ENCODE data around the gene SLC9B2. TPM values are rescaled to one million over a fixed set of nuclear protein-coding genes. Genes with fewer than 3 reads are reported as not detected.

Gene SLC9B2
- total RNA-seq, 1 donor from 2014 or later = 23.3 TPM

DNA sequence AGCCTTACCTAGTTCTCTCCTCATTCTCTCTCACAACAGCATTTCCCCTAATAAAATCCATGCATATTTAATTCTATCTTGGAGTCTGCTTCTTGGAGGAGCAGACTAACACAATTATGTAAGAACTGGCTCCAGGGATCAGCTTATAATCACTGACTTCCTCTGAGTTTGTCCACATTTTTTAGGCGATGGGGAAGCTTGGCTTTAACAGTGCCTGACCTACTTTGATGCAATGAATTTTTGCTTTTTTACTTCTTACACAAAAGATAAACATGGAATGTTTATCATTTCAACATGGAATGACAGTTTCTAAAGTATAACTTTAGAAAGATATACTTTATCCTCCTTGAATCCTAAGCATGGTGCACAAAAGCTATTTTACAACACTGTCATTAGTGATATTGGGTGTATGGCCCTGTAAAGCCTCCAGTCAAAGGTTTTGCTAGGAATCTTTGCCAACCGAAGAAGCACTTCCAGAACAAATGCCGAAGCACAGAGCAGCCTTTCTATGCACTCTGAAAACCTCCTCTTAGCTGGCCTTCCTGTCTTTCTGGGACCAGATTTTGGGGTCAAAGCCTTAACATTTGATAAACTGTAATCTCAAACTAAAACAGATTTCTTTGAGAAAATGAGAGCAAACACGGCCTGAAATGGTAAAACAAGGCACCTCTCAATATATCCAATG is 22.3 kb upstream of the SLC9B2 start:
- TF ChIP-seq POLR2AphosphoS5 (IDR thresholded peaks at IDR 0.05; ENCODE audit: insufficient read depth in 1 of 2, low read depth in 1 of 2) (no peak), CTCF (IDR thresholded peaks at IDR 0.05) (no peak), POLR2A (IDR thresholded peaks at IDR 0.05) (no peak)
- intact Hi-C loops (cut with DNase I) = loop anchor here (10.0 kb wide), 1 partner anchor 654 kb away; no protein-coding TSS in a partner anchor
- H3K27ac ChIP-seq = peak overlapping the region; percentile 85
- peaks cover 21% of the 10 kb centered on the region for H3K4me1 ChIP-seq
- H3K4me3 ChIP-seq = peak overlapping the region; percentile 28 to 56
- no peaks in the 10 kb centered on the region for H3K9me3 ChIP-seq
- H3K27me3 ChIP-seq = no peaks in the 10 kb centered on the region
- no peaks in the 10 kb centered on the region for H3K36me3 ChIP-seq
- DNase-seq (ENCODE audit: extremely low spot score in 2 of 2) = no peak

DNA sequence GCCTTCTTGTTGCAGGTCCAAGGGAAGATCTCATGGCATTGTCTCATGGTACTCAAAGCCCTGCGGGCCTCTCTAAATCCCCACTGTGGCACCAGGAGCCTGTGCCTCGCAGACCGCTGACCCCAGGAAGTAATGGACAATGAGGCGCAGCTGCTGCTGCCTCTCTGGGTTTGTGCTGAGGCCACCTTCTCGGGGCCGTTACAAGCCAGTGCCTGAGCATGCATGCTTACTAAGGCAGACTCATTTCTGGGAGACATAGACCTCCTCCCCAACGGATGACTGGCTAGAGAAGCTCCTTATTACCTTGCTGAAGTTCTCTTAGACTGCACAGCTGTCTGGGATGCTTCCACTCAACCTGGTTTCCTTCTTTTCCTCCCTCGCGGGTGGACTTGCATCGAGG is 21.8 kb upstream of the SLC9B2 start:
- intact Hi-C loops (cut with DNase I) = loop anchor here (10.0 kb wide), 1 partner anchor 654 kb away; no protein-coding TSS in a partner anchor
- H3K27ac ChIP-seq = peak overlapping the region; percentile 85
- no peak for TF ChIP-seq CTCF (IDR thresholded peaks at IDR 0.05)
- TF ChIP-seq POLR2A (IDR thresholded peaks at IDR 0.05) = no peak
- no peak for TF ChIP-seq POLR2AphosphoS5 (IDR thresholded peaks at IDR 0.05; ENCODE audit: insufficient read depth in 1 of 2, low read depth in 1 of 2)
- peak overlapping the region; percentile 28 to 56 for H3K4me3 ChIP-seq
- DNase-seq (ENCODE audit: extremely low spot score in 2 of 2) = no peak
- peaks cover 21% of the 10 kb centered on the region for H3K4me1 ChIP-seq
- H3K27me3 ChIP-seq = no peaks in the 10 kb centered on the region
- no peaks in the 10 kb centered on the region for H3K9me3 ChIP-seq
- H3K36me3 ChIP-seq = no peaks in the 10 kb centered on the region

DNA sequence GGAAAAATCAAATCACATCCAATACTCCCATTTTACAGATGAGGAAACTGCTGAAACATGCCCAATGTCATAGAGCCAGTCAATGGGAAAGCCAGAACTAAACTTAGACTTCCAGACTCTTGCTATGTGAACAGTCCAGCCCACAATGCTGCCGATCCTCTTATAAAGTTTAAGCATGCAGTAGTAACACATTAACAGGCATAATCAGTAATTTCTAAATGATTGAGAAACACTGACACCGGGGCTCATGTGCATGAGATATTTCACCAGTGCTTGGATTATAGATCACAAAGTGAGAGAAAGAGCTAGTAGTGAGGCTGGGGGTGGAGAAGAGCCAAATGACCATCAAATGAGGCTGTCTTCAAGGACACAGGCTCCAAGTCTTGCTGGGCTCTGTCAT is 20.6 kb upstream of the SLC9B2 start:
- Histone ChIP-seq H3K36me3 (no peaks in the 10 kb centered on the region), H3K9me3 (no peaks in the 10 kb centered on the region), H3K27ac (no peak overlapping the region), H3K4me3 (no peak overlapping the region), H3K4me1 (peaks cover 21% of the 10 kb centered on the region), H3K27me3 (no peaks in the 10 kb centered on the region)
- intact Hi-C loops (cut with DNase I) = loop anchor here (10.0 kb wide), 1 partner anchor 652 kb away; no protein-coding TSS in a partner anchor
- TF ChIP-seq CTCF (IDR thresholded peaks at IDR 0.05) (no peak), POLR2AphosphoS5 (IDR thresholded peaks at IDR 0.05; ENCODE audit: insufficient read depth in 1 of 2, low read depth in 1 of 2) (no peak)
- DNase-seq (ENCODE audit: extremely low spot score in 2 of 2) = no peak

DNA sequence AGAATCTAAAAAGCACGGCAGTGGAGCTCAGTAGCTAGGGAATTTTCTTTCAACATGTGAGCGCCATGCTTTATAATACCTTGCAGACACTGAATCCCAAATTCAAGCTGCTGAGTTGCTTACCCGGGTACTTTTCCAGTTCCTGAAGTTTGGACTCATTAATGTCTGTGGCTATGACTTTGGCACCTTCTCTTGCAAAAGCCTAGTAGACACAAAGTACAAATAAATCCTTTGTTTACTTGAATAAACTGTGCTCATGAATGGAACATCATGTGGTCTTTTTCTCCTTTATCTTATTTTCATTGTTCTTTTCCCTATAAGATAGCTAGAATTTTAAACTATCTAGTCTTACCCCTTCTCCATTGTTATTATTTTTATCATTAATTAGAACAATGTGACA is 18.5 kb upstream of the SLC9B2 start:
- H3K4me1 ChIP-seq = peaks cover 21% of the 10 kb centered on the region
- H3K4me3 ChIP-seq = no peak overlapping the region
- H3K27me3 ChIP-seq = no peaks in the 10 kb centered on the region
- no peaks in the 10 kb centered on the region for H3K9me3 ChIP-seq
- intact Hi-C loops (cut with DNase I) = loop anchor here (10.0 kb wide), 1 partner anchor 650 kb away; no protein-coding TSS in a partner anchor
- no peak for DNase-seq (ENCODE audit: extremely low spot score in 2 of 2)
- TF ChIP-seq POLR2AphosphoS5 (IDR thresholded peaks at IDR 0.05; ENCODE audit: insufficient read depth in 1 of 2, low read depth in 1 of 2) (no peak), POLR2A (IDR thresholded peaks at IDR 0.05) (no peak), CTCF (IDR thresholded peaks at IDR 0.05) (no peak)
- H3K36me3 ChIP-seq = peaks cover 0 to 14% of the 10 kb centered on the region in 2 donors
- H3K27ac ChIP-seq = no peak overlapping the region

DNA sequence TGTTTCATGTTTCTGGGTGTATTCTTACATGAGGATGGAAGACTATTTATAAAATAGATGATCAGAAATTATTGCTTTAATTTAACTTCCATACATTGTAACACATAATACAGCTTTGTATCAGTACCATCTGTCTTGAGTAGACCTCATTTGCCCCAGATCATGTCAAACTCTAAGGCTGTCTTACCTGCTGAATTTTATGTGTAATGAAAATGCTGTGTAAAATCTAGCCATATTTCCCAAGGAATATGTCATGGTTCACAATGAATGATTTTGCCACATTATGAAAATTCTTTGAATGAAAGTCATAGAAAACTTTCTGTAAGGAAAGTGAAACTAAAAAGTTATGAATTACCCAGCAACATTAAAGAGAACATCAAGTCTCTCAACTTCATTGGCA is 15.7 kb upstream of the SLC9B2 start:
- no peak overlapping the region for H3K27ac ChIP-seq
- intact Hi-C loops (cut with DNase I) = loop anchor here (10.0 kb wide), 1 partner anchor 647 kb away; no protein-coding TSS in a partner anchor
- H3K9me3 ChIP-seq = no peaks in the 10 kb centered on the region
- TF ChIP-seq CTCF (IDR thresholded peaks at IDR 0.05) = no peak
- no peak for TF ChIP-seq POLR2AphosphoS5 (IDR thresholded peaks at IDR 0.05; ENCODE audit: insufficient read depth in 1 of 2, low read depth in 1 of 2)
- DNase-seq (ENCODE audit: extremely low spot score in 2 of 2) = no peak
- peaks cover 2% of the 10 kb centered on the region for H3K4me1 ChIP-seq
- H3K27me3 ChIP-seq = no peaks in the 10 kb centered on the region
- H3K4me3 ChIP-seq = no peak overlapping the region
- H3K36me3 ChIP-seq = peaks cover 0 to 24% of the 10 kb centered on the region in 2 donors

Data from vagina (tissue), 2 donors.